Right ventricle myocardium inferior (tissue), 1 donor: ENCODE results near the gene UGT1A8. TPM values are rescaled to one million over a fixed set of nuclear protein-coding genes. Genes with fewer than 3 reads are reported as not detected.

Experiments
- ATAC-seq: fragments of 200-7000 bp; cut with Tn5 transposase; one replicate; pipeline ENCODE4 v1.9.1; 2020; ENCODE audit warnings: mild to moderate bottlenecking, moderate library complexity
- DNase-seq: peaks from one replicate; pipeline ENCODE4 v3.0.0; 2021; ENCODE audit errors: missing footprints
- intact Hi-C: fragments of 100-400 bp; cut with DNase I; formaldehyde crosslinking; loops from one replicate; pipeline ENCODE4 v1.11.0; 2022
- total RNA-seq: library from RNA; stranded (reverse); fragmentation: NEBNext Ultra II Directional; extraction: Animal tissue kit (Norgen Biotek cat#: 25700); gene quantifications from one replicate; pipeline ENCODE4 v1.2.1, GENCODE V29; 2021
- donor health status: DM: no; HTN: yes; CAD: no; lungs with severe emphysema.

The UGT1A8 gene
- total RNA-seq, 1 donor from 2014 or later = not detected

DNA sequence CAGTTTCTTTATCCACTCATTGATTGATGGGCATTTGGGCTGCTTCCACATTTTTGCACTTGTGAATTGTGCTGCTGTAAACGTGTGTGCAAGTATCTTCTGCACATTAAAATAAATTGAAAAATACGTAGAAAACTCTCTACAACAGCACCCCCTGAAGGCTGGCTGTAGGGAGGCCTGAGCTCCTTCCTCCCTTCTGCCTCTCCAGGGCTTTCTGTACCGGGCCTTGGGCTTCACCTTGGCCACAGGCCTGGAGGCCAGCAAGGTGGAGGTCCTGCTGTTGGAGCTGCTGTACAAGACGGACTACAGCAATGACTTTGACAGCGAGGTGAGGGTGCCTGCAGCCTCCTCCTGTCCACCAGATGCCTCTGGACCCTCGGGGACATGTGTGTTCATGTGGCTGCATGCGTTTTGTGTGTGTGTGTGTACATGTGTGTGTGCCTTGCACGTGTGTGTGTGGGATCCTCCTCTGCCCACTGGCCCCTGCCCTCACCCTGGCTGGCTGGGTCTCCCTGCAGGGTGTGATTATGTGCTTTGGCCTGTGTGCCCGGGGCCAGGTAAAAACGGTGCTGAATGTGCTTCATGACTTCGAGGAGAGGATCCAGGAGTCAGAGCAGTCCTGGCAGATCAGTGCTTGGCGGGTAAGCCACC, 189.9 kb downstream of the UGT1A8 start:
- no peak for ATAC-seq
- intact Hi-C loops = no loop called here
- DNase-seq = no peak

DNA sequence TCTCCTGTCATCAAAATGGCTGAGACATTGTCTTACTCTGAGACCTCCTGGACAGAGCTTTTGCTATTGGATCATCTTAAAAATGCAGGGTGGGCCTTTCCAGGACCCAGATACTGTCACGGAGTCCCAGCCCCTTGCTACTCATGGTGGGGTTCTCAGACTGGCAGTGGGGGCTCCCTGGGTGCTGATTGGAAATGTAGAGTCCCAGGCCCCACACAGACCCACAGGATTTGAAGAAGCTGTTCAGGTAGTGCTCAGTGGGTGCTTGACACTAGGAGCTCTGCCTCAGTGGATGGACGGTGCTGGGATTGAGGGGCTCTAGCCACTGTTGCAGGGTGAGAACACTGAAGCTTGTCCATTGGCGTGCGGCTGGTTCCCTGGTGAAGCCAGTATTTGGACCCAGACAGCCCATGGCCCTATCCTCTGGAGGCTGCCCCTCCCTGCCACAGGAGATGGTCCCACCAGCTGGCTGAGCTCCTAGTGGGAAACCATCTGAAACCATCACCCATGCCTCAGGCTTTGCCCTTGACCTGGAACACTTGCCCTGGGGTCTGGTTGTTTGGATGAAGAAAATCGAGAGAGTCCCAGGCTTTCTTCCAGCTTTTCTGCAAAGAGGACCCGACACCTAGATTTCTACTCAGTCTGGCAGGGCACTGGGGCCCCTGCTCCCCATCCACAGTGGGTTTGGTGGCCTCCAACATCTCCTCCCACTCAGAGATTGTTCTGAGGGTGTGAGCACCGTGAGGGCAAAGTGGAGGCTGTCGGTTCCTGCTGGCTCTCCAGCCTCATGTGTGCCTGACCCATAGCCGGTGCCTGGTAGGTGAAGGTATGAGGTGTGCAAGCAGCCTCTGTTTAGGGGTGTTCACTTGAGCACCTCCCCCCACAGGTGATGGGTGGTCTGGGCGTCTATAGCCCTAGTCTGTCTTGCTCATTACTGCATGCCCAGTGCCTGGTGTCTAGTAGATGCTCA, 190.8 kb downstream of the UGT1A8 start:
- ATAC-seq = no peak
- no peak for DNase-seq
- intact Hi-C loops = no loop called here

DNA sequence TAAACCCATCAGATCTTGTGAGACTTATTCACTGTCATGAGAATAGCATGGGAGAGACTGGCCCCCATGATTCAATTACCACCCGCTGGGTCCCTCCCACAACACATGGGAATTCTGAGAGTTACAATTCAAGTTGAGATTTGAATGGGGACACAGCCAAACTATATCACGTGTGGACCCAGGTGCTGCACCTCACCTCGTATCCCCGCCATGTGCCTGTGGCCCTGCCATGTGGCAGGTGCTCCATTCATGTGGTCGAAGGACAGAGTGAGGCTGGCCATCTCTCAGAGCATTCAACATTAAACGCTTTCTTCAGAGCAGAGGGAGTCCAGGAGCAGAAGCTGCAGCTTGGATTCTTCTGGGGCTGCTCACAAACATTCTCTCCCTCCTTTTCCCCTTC, 193.0 kb downstream of the UGT1A8 start:
- ATAC-seq = no peak

DNA sequence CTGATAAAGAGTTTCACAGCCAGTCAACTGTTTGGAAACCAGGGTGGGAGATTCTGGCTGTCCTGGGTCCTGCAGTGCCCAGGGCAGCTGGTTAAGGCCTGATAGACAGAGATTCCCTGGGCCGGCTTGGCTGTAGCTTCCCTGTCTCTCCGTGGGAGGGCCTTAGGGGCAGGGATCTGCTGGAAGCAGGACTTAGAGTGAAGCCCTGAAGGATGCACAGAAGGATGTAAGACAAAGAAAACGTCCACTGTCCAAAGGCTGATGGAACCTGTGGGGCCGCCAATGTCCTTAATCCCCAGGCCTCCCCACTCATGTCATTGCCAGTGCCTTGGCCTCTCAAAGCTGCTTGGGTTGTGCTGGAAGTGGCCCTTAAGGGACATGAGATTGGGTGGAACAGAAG, 193.7 kb downstream of the UGT1A8 start:
- intact Hi-C loops = no loop called here
- DNase-seq (no peak), ATAC-seq (no peak)

More for the DNA sequence above, 193.0 kb downstream of the UGT1A8 start:
- DNase-seq = no peak
- intact Hi-C loops = no loop called here

DNA sequence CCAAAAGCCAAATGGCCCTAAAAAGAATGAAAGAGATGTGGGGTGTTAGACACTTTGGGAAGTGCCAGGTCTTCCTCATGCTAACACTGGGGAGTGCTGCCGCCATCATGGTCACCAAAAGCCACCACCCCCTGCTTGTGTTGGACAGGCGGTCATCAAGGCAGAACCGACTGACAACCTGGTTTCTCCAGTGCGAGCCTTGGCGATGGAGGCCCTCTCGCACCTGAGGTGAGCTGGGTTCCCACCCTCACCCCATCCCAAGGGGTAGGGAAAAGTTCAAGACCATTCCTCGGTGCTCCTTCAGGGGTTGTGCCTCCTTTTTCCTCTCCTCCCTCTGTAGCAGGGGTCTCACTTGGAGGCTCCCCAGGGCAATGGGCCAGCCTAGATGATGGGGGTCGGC, 194.3 kb downstream of the UGT1A8 start:
- intact Hi-C loops = no loop called here
- DNase-seq (no peak), ATAC-seq (no peak)

DNA sequence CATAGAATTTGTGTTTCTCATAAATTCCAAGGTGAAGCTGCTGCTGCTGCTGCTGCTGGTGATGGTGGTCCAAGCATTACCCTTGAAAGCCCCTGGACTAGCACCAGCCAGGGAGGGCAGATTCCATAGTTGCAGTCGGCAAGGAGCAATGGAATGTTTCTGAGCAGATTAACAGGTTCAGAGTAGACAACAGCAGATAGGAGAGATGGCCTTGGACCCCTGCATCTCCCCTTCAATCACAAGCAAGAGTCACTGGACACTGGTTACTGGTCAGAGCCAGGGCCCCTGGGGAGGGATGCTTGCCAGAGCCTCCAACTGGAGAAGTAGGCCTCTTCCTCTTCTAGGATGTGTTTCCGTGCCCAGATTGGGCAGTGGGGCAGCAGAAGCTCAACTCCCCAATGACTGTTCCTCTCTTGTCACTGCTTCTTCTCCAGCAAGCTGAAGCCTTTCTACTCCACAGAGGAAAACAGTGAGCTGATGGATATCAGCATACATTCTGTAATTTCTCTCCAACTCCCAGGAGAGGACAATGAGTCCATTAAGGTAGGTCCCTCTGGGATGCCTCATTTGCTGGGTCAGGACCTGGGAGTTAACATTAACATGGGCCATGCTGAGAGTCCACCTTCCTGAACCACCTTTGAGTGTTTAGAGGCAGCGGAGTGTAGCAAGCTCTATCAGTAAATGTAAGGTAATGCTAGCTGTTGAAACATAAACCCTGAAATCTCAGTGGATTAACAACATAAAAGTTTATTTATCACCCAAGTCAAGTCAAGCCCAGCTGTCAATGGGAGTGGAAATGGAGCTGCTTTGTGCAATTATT, 196.0 kb downstream of the UGT1A8 start:
- intact Hi-C loops = no loop called here
- no peak for ATAC-seq
- DNase-seq = no peak

DNA sequence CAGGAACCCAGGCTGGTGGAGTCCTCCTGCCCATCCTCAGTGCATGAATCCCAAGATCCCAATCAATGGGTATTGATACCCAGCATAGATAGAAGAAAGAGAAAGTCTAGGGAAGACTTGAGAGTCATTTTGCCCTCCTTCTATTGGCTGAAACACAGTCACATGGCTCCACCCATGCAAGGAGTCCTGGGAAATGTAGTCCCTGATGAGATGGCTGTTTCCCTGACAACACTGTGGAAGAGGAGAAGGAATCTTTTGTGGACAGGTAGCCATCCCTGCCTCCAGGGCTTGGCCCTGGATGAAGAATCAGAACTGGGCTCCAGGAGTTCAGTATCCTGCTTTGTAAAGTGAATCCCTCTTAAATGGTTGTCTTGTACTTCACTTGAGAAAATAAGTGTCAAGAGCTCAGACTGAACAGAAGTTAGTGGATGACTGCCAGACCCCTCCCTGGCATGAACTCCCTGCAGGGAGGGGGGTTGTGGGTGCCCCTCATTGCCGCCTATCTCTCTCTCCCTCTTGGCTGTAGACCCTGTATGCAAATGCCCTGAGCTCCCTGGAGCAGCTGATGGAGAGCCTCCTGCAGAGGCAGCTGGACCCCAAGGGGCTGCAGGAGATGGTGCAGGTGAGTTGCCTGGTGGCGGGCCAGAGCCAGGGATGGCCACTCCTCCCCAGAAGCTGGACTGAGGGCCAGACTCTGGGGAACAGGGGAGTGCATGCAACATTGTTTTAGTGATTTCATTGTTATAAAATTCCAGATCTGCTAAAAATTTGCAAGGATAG, 196.8 kb downstream of the UGT1A8 start:
- ATAC-seq (no peak), DNase-seq (no peak)
- intact Hi-C loops = no loop called here

DNA sequence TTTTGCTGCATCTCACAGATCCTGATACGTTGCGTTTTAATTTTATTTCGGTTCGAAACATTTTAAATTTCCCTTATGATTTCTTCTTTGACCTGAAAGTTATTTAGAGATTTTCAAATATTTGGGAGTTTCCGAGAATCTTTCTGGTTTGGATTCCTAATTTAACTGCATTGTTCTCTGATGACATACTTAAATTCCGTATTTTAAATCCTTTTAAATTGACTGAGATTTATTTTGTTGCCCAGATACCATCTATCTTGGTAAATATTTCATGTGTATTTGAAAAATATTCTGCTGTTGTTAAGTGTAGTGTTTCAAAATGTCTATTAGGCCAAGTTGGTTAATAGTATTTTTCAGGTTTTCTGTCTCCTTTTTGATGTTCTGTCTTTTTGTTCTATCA, 198.4 kb downstream of the UGT1A8 start:
- ATAC-seq = no peak
- intact Hi-C loops = no loop called here

DNA sequence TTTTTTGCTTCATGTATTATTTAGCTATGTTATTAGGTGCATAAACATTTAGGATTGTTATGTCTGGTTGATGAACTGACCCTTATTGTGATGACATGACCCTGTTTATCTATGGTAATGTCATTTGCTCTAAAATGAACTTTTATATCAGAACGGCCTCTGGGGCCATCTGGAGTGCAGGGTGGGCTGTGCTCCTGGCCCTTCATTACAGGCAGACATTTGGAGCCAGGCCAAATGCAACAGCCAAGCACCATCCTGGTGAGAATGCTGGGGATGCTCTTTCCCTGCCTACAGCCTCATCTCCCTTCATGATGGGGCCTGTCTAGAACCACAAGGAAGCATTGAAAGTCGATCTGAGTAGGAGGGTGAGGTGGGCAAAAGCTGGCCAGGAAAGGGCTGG, 198.9 kb downstream of the UGT1A8 start:
- intact Hi-C loops = no loop called here
- DNase-seq (no peak), ATAC-seq (no peak)

More for the DNA sequence above, 198.4 kb downstream of the UGT1A8 start:
- DNase-seq = no peak

DNA sequence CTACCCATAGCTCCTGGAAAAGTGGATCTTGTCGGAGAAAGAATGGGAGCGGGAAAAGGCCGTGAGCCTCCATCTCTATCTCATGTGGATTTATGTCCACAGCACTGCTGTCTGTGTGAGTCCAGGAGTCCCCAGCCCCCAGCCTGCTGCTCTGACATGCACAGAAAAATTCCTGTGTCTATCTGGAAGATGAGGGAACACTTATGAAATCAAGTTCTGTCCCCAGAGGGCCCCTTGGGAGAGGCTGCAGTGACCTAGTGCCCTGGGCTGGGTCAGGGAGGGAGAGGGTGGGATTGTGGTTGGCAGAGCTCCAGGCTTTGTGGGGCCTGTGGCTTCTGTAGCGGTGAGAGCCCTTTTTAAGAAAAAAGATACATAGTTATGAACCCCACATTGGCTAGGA, 199.3 kb downstream of the UGT1A8 start:
- intact Hi-C loops = no loop called here
- DNase-seq = no peak
- peak; percentile 11 for ATAC-seq

DNA sequence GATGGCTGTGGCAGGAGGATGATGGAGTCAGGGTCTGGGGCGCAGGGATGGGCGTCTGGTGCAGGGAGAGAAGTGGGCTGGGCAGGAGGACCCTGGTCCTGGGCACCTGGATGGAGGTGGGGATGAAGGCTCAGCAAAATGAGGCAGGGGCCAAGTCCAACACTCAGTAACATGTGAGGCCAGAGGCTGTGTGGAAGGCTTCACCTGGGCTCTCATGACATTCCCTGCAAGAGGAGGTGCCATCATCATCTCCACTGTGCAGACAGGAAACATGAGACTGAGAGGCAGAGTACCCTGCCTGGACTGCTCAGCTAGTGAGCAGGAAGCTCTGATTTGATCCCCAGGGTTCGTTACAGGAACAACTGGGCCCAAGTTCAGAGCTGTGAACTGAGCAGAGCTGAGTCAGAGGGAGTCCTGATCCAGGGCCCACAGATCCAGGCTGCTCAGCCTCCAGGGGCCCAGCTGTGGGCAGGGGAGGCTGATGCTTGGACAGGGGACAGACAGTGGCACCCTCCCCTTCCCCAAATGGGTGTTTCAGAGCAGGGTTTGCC, 200.0 kb downstream of the UGT1A8 start:
- no peak for DNase-seq
- ATAC-seq = no peak
- intact Hi-C loops = no loop called here

DNA sequence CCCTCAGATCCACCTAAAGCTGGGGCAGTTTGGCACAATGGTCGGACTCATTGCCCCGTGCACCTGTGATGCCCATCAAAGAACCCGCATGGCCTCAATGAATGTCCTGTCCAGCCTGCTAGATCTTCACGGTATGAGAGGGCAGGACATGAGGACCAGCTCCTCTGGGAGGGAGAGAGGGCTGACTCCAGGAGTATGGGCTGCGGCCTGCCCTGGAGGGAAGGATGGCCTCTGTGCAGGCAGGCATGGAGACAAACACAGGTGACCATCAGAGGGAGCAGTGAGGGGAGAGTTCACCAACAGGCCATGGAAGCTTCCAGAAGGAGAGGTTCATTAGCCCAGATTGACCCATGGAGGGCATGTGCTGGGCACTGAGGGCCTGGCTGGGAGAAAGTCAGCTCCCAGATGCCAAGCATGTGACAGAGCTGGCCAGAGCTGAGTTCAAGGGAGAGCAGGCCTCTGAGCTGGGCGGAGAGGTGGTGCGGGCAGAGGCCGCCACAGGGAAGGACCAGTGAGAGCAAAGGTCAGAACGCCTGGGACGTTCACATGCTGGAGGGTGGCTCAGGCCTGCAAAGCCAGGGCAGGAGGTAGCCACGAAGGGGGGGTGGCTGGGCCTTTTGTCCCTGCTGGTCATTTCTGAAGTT, 200.7 kb downstream of the UGT1A8 start:
- no peak for ATAC-seq
- intact Hi-C loops = no loop called here
- no peak for DNase-seq

DNA sequence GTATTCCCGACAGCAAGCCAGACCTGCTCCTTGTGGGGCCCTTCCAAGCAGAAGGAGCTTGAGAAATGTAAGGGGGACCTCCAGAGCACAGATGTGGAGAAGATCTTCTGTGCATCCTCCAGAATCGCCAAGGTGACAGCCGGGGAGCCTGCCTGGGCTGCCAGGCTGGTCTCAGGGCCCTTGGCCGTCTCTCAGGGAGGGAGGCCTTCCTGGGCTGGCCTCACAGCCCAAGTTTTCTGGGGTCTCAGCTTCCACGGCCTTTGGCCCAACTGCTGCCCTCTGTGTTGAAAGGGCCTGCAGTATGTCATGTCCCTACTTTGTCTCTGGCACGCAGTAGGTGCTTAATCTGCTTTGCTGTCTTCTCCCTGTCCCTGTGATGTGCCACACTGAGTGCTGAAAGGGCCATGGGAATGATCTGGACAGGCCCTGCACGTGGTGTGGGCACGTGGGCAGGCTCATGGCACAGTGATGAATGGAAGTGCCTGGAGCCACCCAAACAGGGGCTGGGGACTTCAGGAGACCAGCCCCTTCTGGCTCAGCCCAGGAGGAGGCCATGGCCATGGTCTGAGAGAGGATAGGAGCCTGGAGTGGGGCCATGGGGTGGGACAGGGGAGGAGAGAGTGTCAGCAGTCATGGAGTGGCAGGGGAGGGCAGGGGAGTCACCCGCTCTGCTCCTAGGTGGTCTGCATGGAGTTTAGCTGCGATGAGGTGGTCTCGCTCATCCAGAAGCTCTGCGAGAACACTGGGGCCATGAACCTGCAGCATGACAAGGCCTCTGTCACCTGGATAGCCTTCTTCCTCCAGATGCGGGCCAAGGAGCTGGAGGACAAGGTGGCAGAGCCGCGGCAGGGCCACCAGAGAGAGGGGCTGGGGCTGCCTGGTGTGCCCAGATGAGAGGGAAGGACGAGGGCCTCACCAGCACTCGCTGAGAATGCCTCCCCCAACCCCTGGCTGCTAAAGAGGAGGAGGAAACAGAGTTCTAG, 201.5 kb downstream of the UGT1A8 start:
- DNase-seq (no peak), ATAC-seq (no peak)
- intact Hi-C loops = no loop called here

DNA sequence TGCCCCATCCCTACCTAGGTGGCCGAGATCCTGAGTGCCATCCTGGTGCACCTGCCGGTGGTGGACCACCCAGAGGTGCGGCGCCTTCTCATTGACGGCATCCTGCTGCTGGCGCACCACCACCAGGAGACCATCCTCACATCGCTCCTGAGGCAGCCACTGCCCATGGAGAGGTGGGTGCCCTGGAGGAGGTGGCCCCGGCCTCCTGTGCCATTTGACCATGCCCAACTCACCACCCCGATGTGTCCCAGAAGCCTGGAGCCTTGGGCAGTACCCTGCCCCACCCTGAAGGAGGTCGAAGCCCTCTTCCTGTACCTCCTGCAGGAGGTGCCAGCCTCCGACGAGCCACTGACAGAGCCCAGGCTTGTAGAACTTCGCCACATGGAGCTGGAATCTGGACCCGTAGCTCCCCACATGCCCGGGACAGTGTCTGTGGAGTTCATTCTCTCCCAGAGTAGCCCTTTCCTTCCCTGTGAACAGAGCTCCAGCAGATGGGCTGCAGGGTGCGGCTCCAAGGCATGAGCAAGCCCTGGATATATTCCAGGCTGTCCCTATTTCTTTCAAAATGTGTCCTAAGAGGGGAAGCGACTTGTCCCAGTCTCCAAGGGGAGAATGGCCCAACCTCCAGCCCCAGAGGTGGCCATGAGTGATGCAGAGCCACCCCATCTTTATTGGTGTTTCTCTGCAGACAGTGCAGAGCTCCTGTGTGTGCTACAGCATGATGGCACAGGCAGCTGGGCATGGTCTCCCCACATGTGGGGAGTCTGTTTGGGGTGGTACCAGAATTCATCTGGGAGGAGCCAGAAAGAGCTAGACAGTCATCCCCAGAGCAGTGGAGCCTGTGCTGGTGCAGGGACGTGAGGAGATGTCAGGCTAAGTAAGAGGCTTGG, 202.7 kb downstream of the UGT1A8 start:
- DNase-seq = no peak
- intact Hi-C loops = no loop called here
- ATAC-seq = no peak

DNA sequence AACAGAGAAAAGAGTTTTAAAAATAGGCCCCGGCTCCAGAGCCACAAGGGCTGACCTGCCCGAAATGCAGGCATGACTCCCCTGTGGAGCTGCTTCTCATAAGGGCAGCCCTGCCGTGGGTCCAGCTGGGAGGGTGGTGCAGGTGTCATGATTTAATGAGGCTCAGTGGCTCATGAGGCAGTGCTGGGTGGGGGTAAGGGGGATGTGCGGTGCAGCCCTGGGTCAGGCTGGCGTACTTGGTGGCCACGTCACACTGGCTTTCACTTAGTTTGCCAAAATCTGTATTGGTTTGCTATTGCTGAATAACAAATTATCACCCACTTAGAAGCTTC, 203.3 kb downstream of the UGT1A8 start:
- intact Hi-C loops = no loop called here
- DNase-seq = no peak
- ATAC-seq = no peak

DNA sequence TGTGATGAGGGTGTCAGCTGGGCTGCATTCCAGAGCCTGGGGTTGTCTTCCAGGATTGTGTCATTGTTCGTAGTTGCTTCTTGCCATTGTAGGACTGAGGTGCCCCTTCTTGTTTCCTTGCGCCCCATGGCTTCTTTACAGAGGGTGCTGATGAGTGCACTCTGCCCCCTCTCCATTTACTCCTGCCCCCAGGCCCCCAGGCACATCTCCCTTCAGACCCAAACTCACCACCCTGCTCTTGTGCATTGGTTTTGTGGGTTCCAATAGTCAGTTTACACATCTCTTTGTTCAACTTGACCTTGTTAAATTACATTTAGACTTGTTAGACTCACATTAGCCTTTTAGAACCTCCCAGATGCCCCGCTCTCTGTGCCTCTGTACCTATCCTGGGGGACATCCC, 203.8 kb downstream of the UGT1A8 start:
- no peak for ATAC-seq
- no peak for DNase-seq
- intact Hi-C loops = no loop called here
